Neural progenitor cell (in vitro differentiated cells): Measurements from ENCODE around the gene EXOSC5. TPM values are rescaled to one million over a fixed set of nuclear protein-coding genes. Genes with fewer than 3 reads are reported as not detected.

ENCODE experiments used
- DNase-seq: peaks from one replicate; pipeline ENCODE4 v3.0.0-alpha.2; 2016; ENCODE audit warnings: low spot score
- H2AFZ ChIP-seq: fragments of 200-600 bp; sonication (generic); replicated peaks from 2 replicates; pipeline ENCODE4 v1.6.1; 2016; ENCODE audit warnings: antibody characterized with exemption
- H3F3A ChIP-seq: fragments of 200-600 bp; sonication (generic); 2 replicates; pipeline ENCODE4 v1.6.1; 2016; ENCODE audit warnings: antibody characterized with exemption, low read depth
- H3K27ac ChIP-seq: fragments of 200-600 bp; sonication (generic); 2 replicates; pipeline ENCODE4 v1.5.1; 2016; ENCODE audit warnings: mild to moderate bottlenecking
- H3K27me3 ChIP-seq: fragments of 200-600 bp; sonication (generic); 2 replicates; pipeline ENCODE4 v1.6.1; 2016; ENCODE audit warnings: mild to moderate bottlenecking, moderate library complexity
- H3K36me3 ChIP-seq: fragments of 200-600 bp; sonication (generic); 2 replicates; pipeline ENCODE4 v1.5.1; 2016
- H3K4me1 ChIP-seq: fragments of 200-600 bp; sonication (generic); 2 replicates; pipeline ENCODE4 v1.6.1; 2016; ENCODE audit warnings: mixed run types
- H3K4me2 ChIP-seq: fragments of 200-600 bp; sonication (generic); 2 replicates; pipeline ENCODE4 v1.6.1; 2016
- H3K4me3 ChIP-seq: fragments of 200-600 bp; sonication (generic); 2 replicates; pipeline ENCODE4 v1.5.1; 2016
- H3K79me2 ChIP-seq: fragments of 200-600 bp; sonication (generic); 2 replicates; pipeline ENCODE4 v1.6.1; 2016; ENCODE audit warnings: low read depth
- H3K9ac ChIP-seq: fragments of 200-600 bp; sonication (generic); 2 replicates; pipeline ENCODE4 v1.6.1; 2016
- H3K9me3 ChIP-seq: fragments of 200-600 bp; sonication (generic); 2 replicates; pipeline ENCODE4 v1.5.1; 2016; ENCODE audit warnings: low read depth
- H4K20me1 ChIP-seq: fragments of 200-600 bp; sonication (generic); 2 replicates; pipeline ENCODE4 v1.6.1; 2016; ENCODE audit warnings: low read depth
- H3K27ac Mint-ChIP-seq: 3 replicates; pipeline ENCODE4 v1.8.0; 2021; ENCODE audit warnings: mixed read lengths
- H3K27me3 Mint-ChIP-seq: 2 replicates; pipeline ENCODE4 v1.8.0; 2022; ENCODE audit warnings: low read depth, mild to moderate bottlenecking, inconsistent platforms, moderate library complexity, mixed read lengths; ENCODE audit not compliant: insufficient read depth
- H3K36me3 Mint-ChIP-seq: 3 replicates; pipeline ENCODE4 v1.8.0; 2021; ENCODE audit warnings: mixed read lengths
- H3K4me1 Mint-ChIP-seq: 3 replicates; pipeline ENCODE4 v1.8.0; 2021; ENCODE audit warnings: mixed read lengths
- H3K4me3 Mint-ChIP-seq: 3 replicates; pipeline ENCODE4 v1.8.0; 2021; ENCODE audit warnings: mild to moderate bottlenecking, moderate library complexity, mixed read lengths
- H3K9me3 Mint-ChIP-seq: 3 replicates; pipeline ENCODE4 v1.8.0; 2020; ENCODE audit warnings: mixed read lengths
- EZH2 ChIP-seq: fragments of 200-600 bp; sonication (generic); IDR thresholded peaks from 2 replicates; pipeline ENCODE4 v1.6.1; 2017; ENCODE audit warnings: antibody characterized with exemption, mild to moderate bottlenecking, moderate library complexity
- EZH2phosphoT487 ChIP-seq: fragments of 200-600 bp; sonication (generic); IDR thresholded peaks from 2 replicates; pipeline ENCODE4 v1.6.1; 2017; ENCODE audit warnings: antibody characterized with exemption
- total RNA-seq: library from RNA; depleted of rRNA; stranded (reverse); fragments of >200 nt; gene quantifications from 2 replicates; pipeline ENCODE4 v1.2.3, GENCODE V29; 2015; ENCODE audit warnings: low replicate concordance
- TF ChIP-seq, protein P1 (sequence below): fragments of 200-600 bp; sonication (generic); IDR thresholded peaks from 2 replicates; pipeline ENCODE4 v1.5.1; 2017; ENCODE audit warnings: antibody characterized with exemption, mild to moderate bottlenecking

EXOSC5 gene
- total RNA-seq, 1 donor from 2014 or later: 10.3 TPM

DNA sequence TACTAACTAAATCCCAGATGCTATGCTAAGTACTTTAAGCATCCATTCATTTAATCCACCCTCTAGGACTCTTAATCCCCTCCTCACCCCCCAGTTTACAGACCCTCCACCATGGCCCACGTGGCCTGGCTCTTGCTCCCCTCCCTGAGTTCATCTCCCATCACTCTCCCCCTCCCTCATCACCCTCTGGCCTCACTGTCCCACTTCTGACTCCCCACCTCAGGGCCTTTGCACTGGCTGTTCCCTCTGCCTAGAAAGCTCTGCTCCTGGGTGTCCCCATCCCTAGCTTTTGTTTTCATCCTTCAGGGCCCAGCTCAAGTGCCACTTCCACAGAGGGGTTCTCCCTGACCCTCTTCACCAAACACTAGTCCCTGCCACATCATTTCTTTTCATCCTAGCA lies 37.4 kb downstream of the EXOSC5 start:
- H3K36me3 ChIP-seq: no peaks in the 10 kb centered on the region
- no peak overlapping the region for H3K4me3 Mint-ChIP-seq
- no peaks in the 10 kb centered on the region for H3K9me3 Mint-ChIP-seq
- DNase-seq: no peak
- no peak overlapping the region for H3K9ac ChIP-seq
- no peaks in the 10 kb centered on the region for H3K27me3 ChIP-seq
- peaks cover 7% of the 10 kb centered on the region for H3K27me3 Mint-ChIP-seq
- TF ChIP-seq, protein P1, sequence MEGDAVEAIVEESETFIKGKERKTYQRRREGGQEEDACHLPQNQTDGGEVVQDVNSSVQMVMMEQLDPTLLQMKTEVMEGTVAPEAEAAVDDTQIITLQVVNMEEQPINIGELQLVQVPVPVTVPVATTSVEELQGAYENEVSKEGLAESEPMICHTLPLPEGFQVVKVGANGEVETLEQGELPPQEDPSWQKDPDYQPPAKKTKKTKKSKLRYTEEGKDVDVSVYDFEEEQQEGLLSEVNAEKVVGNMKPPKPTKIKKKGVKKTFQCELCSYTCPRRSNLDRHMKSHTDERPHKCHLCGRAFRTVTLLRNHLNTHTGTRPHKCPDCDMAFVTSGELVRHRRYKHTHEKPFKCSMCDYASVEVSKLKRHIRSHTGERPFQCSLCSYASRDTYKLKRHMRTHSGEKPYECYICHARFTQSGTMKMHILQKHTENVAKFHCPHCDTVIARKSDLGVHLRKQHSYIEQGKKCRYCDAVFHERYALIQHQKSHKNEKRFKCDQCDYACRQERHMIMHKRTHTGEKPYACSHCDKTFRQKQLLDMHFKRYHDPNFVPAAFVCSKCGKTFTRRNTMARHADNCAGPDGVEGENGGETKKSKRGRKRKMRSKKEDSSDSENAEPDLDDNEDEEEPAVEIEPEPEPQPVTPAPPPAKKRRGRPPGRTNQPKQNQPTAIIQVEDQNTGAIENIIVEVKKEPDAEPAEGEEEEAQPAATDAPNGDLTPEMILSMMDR: no peak
- TF ChIP-seq EZH2phosphoT487 (no peak), EZH2 (no peak)
- no peaks in the 10 kb centered on the region for H3K9me3 ChIP-seq
- H3K4me1 Mint-ChIP-seq: peaks cover 8% of the 10 kb centered on the region
- no peak overlapping the region for H2AFZ ChIP-seq
- H3K4me2 ChIP-seq: no peak overlapping the region
- H3K27ac Mint-ChIP-seq: peak overlapping the region; percentile 37
- no peak overlapping the region for H3K27ac ChIP-seq
- no peaks in the 10 kb centered on the region for H4K20me1 ChIP-seq
- H3K36me3 Mint-ChIP-seq: no peaks in the 10 kb centered on the region
- H3F3A ChIP-seq: no peaks in the 10 kb centered on the region
- no peak overlapping the region for H3K4me3 ChIP-seq
- H3K4me1 ChIP-seq: no peaks in the 10 kb centered on the region
- peaks cover 5% of the 10 kb centered on the region for H3K79me2 ChIP-seq

DNA sequence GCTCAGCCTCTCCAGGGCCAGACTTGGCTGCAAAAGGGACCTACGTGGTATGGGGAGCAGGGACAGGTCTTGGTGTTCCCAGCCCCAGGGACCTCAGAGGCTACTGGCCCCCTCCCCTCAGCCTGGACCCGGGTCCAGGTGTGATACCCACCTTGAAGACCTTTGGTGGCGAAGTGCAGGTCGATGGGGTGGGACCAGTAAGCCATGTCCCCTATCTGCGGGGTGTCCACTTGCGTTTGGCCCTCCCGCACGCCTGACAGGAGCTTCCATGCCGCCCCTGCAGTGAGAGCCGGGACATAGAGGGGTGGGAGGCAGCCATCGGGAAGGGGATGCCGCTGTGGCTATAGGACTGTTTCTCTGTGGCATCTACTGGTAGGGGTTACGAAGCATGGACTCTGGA lies 39.4 kb downstream of the EXOSC5 start:
- H3F3A ChIP-seq: peaks cover 4% of the 10 kb centered on the region
- Mint-ChIP-seq H3K27ac (no peak overlapping the region), H3K4me1 (peaks cover 7% of the 10 kb centered on the region), H3K9me3 (no peaks in the 10 kb centered on the region), H3K4me3 (no peak overlapping the region), H3K27me3 (peaks cover 10% of the 10 kb centered on the region), H3K36me3 (no peaks in the 10 kb centered on the region)
- H3K27me3 ChIP-seq: peaks cover 14% of the 10 kb centered on the region
- H4K20me1 ChIP-seq: no peaks in the 10 kb centered on the region
- H3K27ac ChIP-seq: no peak overlapping the region
- TF ChIP-seq EZH2 (no peak), EZH2phosphoT487 (no peak)
- TF ChIP-seq, protein P1: no peak
- no peak overlapping the region for H3K4me3 ChIP-seq
- no peak overlapping the region for H2AFZ ChIP-seq
- no peaks in the 10 kb centered on the region for H3K36me3 ChIP-seq
- no peak overlapping the region for H3K4me2 ChIP-seq
- DNase-seq: no peak
- H3K9me3 ChIP-seq: no peaks in the 10 kb centered on the region
- no peaks in the 10 kb centered on the region for H3K79me2 ChIP-seq
- no peak overlapping the region for H3K9ac ChIP-seq
- peaks cover 2% of the 10 kb centered on the region for H3K4me1 ChIP-seq

DNA sequence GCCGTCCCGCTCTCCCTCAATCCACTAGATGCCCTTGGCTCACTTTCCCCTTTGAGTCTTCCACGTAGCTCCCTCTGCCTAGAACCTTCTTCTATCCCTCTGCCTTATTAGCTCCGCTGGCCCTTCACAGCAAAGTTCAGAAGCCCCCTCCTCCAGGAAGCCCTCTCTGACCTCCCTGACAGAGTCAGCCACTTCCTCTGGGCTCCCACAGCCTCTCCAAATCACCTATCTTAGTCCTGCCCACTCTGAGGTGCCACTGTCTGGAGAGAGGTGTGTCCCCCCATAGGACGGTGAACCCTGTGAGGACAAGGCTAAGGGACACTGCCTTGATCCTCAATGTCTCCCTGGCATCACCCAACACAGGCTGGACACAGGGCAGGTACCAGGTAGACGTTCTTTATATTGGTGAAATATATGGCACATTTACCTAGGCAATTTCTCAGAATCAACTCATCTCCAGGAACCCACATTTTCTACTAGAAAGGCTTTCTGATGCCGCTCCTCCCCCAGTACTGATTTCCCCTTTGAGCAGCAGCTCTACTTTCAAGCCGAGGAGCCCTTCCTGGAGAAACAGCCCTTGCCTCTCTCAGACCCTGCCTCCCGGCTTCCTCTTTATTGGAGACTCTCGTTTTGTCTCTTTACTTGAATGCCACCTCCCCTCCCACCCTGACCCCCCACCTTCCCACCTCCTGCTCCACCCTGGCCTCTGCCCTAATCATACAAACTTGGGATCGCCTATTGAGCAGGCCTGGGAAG lies 40.0 kb downstream of the EXOSC5 start:
- Mint-ChIP-seq H3K27me3 (peaks cover 14% of the 10 kb centered on the region), H3K4me3 (no peak overlapping the region), H3K9me3 (no peaks in the 10 kb centered on the region), H3K4me1 (peaks cover 9% of the 10 kb centered on the region), H3K27ac (no peak overlapping the region), H3K36me3 (no peaks in the 10 kb centered on the region)
- Histone ChIP-seq H4K20me1 (peaks cover under 1% of the 10 kb centered on the region), H3K4me1 (peaks cover 5% of the 10 kb centered on the region), H3K36me3 (no peaks in the 10 kb centered on the region), H3K27me3 (peaks cover 20% of the 10 kb centered on the region), H3K27ac (no peak overlapping the region), H3F3A (peaks cover 4% of the 10 kb centered on the region), H3K4me2 (no peak overlapping the region), H2AFZ (no peak overlapping the region), H3K9ac (no peak overlapping the region), H3K9me3 (no peaks in the 10 kb centered on the region), H3K79me2 (no peaks in the 10 kb centered on the region), H3K4me3 (no peak overlapping the region)
- DNase-seq: no peak
- no peak for TF ChIP-seq EZH2
- no peak for TF ChIP-seq EZH2phosphoT487
- TF ChIP-seq, protein P1: no peak
